Heart left ventricle (tissue), 16 donors: Measurements from ENCODE around the gene MAPK8IP1. TPM values are rescaled to one million over a fixed set of nuclear protein-coding genes. Genes with fewer than 3 reads are reported as not detected.

ENCODE experiments used
- ATAC-seq, 4 donors: fragments of 200-7000 bp; cut with Tn5 transposase; one replicate each; pipeline ENCODE4 v1.9.1; 2020 to 2022; ENCODE audit warnings: moderate library complexity in 4 of 4, mild to moderate bottlenecking in 3 of 4, moderate number of reproducible peaks in 1 of 4
- DNase-seq, 5 donors: peaks; one replicate each; pipeline ENCODE4 v3.0.0-alpha.2; 2020
- H3K27ac ChIP-seq, 12 donors: fragments of 200-600 bp; sonication (generic) in 4 of 12; one replicate each; pipeline versions ENCODE4 v1.5.0 to v1.8.0; 2016 to 2022; ENCODE audit warnings: mild to moderate bottlenecking in 2 of 12
- H3K27me3 ChIP-seq, 9 donors: fragments of 200-600 bp; sonication (generic) in 2 of 9; one replicate each; pipeline versions ENCODE4 v1.5.1 to v1.8.0; 2016 to 2022; ENCODE audit warnings: mild to moderate bottlenecking in 3 of 9
- H3K36me3 ChIP-seq, 9 donors: fragments of 200-600 bp; sonication (generic) in 2 of 9; one replicate each; pipeline versions ENCODE4 v1.5.0 to v1.8.0; 2018 to 2022; ENCODE audit warnings: mild to moderate bottlenecking in 2 of 9
- H3K4me1 ChIP-seq, 12 donors: fragments of 200-600 bp; sonication (generic) in 4 of 12; one replicate each; pipeline versions ENCODE4 v1.5.0 to v1.8.0; 2016 to 2022; ENCODE audit warnings: mild to moderate bottlenecking in 3 of 12
- H3K4me3 ChIP-seq, 12 donors: fragments of 200-600 bp; sonication (generic) in 4 of 12; one replicate each; pipeline versions ENCODE4 v1.5.0 to v1.8.0; 2017 to 2022; ENCODE audit warnings: mild to moderate bottlenecking in 9 of 12, moderate library complexity in 4 of 12
- H3K9me3 ChIP-seq, 12 donors: fragments of 200-600 bp; sonication (generic) in 4 of 12; one replicate each; pipeline versions ENCODE4 v1.5.0 to v1.8.0; 2016 to 2022; ENCODE audit warnings: mild to moderate bottlenecking in 1 of 12
- CTCF ChIP-seq, 12 donors: fragments of 200-600 bp; sonication (generic) in 4 of 12; IDR thresholded peaks; one replicate each; pipeline versions ENCODE4 v1.5.0 to v1.8.0; 2018 to 2022; ENCODE audit warnings: antibody characterized with exemption in 12 of 12, mild to moderate bottlenecking in 5 of 12
- POLR2A ChIP-seq, 2 donors: fragments of 450-650 bp; IDR thresholded peaks; one replicate each; pipeline ENCODE4 v1.6.1; 2017; ENCODE audit warnings: antibody characterized with exemption in 2 of 2, mild to moderate bottlenecking in 2 of 2, moderate library complexity in 2 of 2
- WGBS, 4 donors: extraction: QIAGEN DNeasy Blood & Tissue Kit in 2 of 4; methylation state at CpG; one replicate each; pipeline versions ENCODE4 v1.1.5 to v1.1.7; 2013 to 2018; 5-methylcytosine and 5-hydroxymethylcytosine counted together
- intact Hi-C, 10 donors: fragments of 100-400 bp; cut with DNase I; formaldehyde crosslinking; loops; one replicate each; pipeline versions ENCODE4 v1.11.1 to v1.14.2; 2022
- polyA plus RNA-seq, 2 donors: library from polyadenylated mRNA; stranded (reverse); fragments of 200-250 nt; gene quantifications; one replicate each; pipeline ENCODE4 v1.2.3, GENCODE V29; 2013
- total RNA-seq, 9 donors: library from RNA; depleted of rRNA in 2 of 9; stranded (reverse); fragments of >200 nt in 2 of 9; fragmentation: NEBNext Ultra II Directional in 3 of 9; extraction: Animal tissue kit (Norgen Biotek cat#: 25700) in 3 of 9; gene quantifications; one replicate each; pipeline versions ENCODE4 v1.1.0 to v1.2.4, GENCODE V29; 2016 to 2023
- donor health status: ischemic (EF 13 %, LVEDD 7.1; RV severe dilation, severe dysfunction).
- donor health status: healthy with polysubstance abuse.
- donor health status: DM: no; HTN: yes; CAD: no.
- donor health status: DM: no; HTN: no; CAD: no.
- donor health status: ischemic (EF 25% LVEDD 6.9; RV normal size, moderate dysfunction).
- donor health status: ischemic (EF 25% LVEDD 5.7; RV mildly dilated, moderate dysfunction).
- donor health status: healthy.
- donor health status: DM: yes; HTN: yes; CAD: no.
- donor health status: ischemic (EF 35%, LVEDD 5.7; RV mildly dilated, moderate dysfunction).
- donor health status: nonischemic (EF 11% LVEDD 7.7; RV severe dilation, severe dysfunction).
- donor health status: DM: yes; HTN: yes; CAD: no.
- donor health status: PGD.
- donor health status: ischemic (EF 29% LVEDD 5.4; RV normal size, mild dysfunction).
- donor health status: nonischemic (EF 23%, LVEDD 6.1; RV moderate dilation, normal function).

Gene MAPK8IP1
- total and polyA plus RNA-seq, 11 donors: 2.4 to 8.0 (median 7.3) TPM

DNA sequence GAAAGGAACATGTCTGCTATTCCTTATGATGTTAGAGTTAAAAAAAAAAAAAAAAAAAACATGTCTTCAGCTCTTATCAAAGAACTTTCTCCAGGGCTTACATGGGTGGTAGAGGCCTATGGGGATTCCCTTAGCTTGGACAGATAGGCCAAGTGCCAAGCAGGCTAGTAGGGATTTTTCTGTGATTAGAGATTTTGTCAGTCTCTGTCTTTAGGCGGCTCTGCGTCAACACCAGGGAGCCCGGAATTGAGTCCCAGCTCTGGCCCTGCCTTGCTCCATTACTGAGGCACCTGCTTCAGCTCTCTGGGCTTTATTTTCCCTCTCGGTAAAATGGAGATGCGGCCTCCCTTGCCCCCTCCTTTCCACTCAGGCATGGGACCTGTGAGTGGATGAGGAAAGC lies 25.1 kb upstream of the MAPK8IP1 start:
- Histone ChIP-seq H3K36me3 (peaks cover 0 to 90% (median 80%) of the 10 kb centered on the region in 9 donors), H3K4me3 (no peak overlapping the region), H3K27me3 (no peaks in the 10 kb centered on the region), H3K9me3 (no peaks in the 10 kb centered on the region), H3K4me1 (peaks cover 23 to 69% (median 57%) of the 10 kb centered on the region in 12 donors), H3K27ac (peak overlapping the region in 11 of 12 donors; percentile 82 to 99 (median 91))
- WGBS, 4 donors: 73 to 81% (median 77%) methylated on average over 5 of the region's 5 CpGs
- intact Hi-C loops: loop anchor here in 2 of 10 donors (10.0 kb wide), 1 partner anchor 54 kb away; the partner anchor contains the start of gene PEX16 (in 2 of the 2)
- DNase-seq (no peak), ATAC-seq (no peak)
- no peak for TF ChIP-seq CTCF (IDR thresholded peaks at IDR 0.05)
- TF ChIP-seq POLR2A (IDR thresholded peaks at IDR 0.05): no peak

DNA sequence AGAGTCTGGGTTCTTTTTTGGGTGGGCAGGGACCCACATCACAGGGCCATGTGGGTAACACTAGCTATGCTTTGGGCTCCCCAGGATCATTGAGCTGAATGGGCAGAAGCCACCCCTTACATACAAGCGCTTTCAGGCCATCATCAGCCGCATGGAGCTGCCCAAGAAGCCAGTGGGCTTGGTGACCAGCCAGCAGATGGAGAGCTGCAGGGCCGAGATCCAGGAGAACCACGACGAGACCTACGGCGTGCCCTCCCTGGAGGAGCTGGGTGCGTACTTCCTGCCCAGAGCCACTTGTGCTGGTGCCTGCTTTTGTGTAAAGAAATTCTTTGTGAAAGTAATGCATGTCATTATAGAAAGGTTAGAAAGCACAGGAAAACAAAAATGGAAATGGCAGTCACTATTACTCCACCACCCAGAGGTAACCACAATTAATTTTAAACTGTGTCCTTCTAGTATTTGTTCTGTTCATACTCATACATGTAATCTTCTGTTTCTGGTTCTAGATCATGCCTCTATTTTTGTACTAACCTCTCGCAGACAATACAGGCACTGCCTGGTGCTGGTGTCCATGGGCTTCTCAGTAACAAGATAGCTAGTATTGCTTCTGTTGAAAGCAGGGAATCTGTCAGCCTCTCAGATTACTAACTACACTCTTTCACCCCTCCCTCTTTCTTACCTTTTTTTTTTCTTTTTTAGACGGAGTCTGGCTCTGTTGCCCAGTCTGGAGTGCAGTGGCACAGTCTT lies 24.5 kb upstream of the MAPK8IP1 start:
- peak in 1 of 5 donors; percentile 48 for DNase-seq
- no peaks in the 10 kb centered on the region for H3K9me3 ChIP-seq
- no peak for TF ChIP-seq POLR2A (IDR thresholded peaks at IDR 0.05)
- TF ChIP-seq CTCF (IDR thresholded peaks at IDR 0.05): no peak
- 46 to 64% (median 57%) methylated on average over 10 of the region's 10 CpGs for WGBS, 4 donors
- intact Hi-C loops: loop anchor here in 2 of 10 donors (10.0 kb wide), 1 partner anchor 54 kb away; the partner anchor contains the start of gene PEX16 (in 2 of the 2)
- H3K4me1 ChIP-seq: peaks cover 20 to 63% (median 52%) of the 10 kb centered on the region in 12 donors
- peak in 3 of 4 donors; percentile 10 to 18 (median 11) for ATAC-seq
- H3K27ac ChIP-seq: peak overlapping the region in 11 of 12 donors; percentile 82 to 99 (median 91)
- no peak overlapping the region for H3K4me3 ChIP-seq
- no peaks in the 10 kb centered on the region for H3K27me3 ChIP-seq
- H3K36me3 ChIP-seq: peaks cover 0 to 89% (median 83%) of the 10 kb centered on the region in 9 donors

DNA sequence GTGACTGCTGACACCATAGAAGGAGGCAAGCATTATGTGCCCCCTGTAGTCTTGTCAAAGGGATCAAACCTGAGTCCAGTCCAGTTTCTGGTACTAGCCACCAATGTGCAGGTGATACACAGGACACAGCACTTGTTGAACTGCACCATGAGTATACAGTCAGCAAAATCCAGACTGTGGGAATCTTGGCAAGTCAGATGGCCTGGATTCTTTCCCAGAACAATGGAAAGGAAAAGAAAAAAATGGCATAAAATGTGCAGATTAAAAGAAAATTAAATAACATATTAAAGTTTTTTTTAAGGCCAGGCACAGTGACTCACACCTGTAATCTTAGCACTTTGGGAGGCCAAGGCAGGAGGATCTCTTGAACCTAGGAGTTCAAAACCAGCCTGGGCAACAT lies 21.4 kb upstream of the MAPK8IP1 start:
- no peak for ATAC-seq
- intact Hi-C loops: loop anchor here in 2 of 10 donors (10.0 kb wide), 1 partner anchor 51 kb away; the partner anchor contains the start of gene PEX16 (in 2 of the 2)
- H3K27ac ChIP-seq: no peak overlapping the region
- no peaks in the 10 kb centered on the region for H3K9me3 ChIP-seq
- no peak for DNase-seq
- TF ChIP-seq CTCF (IDR thresholded peaks at IDR 0.05) (no peak), POLR2A (IDR thresholded peaks at IDR 0.05) (no peak)
- peaks cover 4 to 32% (median 21%) of the 10 kb centered on the region in 12 donors for H3K4me1 ChIP-seq
- no peak overlapping the region for H3K4me3 ChIP-seq
- H3K27me3 ChIP-seq: no peaks in the 10 kb centered on the region
- H3K36me3 ChIP-seq: peaks cover 0 to 94% (median 89%) of the 10 kb centered on the region in 9 donors

- H3K4me1 ChIP-seq: no peaks in the 10 kb centered on the region
- H3K27me3 ChIP-seq: no peaks in the 10 kb centered on the region
- 79 to 94% (median 89%) methylated on average over 10 to 12 of the region's 12 CpGs for WGBS, 4 donors
- TF ChIP-seq CTCF (IDR thresholded peaks at IDR 0.05) (no peak), POLR2A (IDR thresholded peaks at IDR 0.05) (no peak)
- H3K27ac ChIP-seq: no peak overlapping the region
- no peaks in the 10 kb centered on the region for H3K9me3 ChIP-seq
- no peak overlapping the region for H3K4me3 ChIP-seq
- intact Hi-C loops: loop anchor here in 2 of 10 donors (10.0 kb wide), 1 partner anchor 45 kb away; the partner anchor contains the start of gene PEX16 (in 2 of the 2)
- no peak for ATAC-seq
- peaks cover 4 to 100% (median 99%) of the 10 kb centered on the region in 9 donors for H3K36me3 ChIP-seq
- DNase-seq: peak in 1 of 5 donors; percentile 22
Observed at GRCh38 chr11:45869551-45869950, 15.9 kb upstream of the MAPK8IP1 start.
